Measurements from ENCODE around the gene ALDH1L1.

DNA sequence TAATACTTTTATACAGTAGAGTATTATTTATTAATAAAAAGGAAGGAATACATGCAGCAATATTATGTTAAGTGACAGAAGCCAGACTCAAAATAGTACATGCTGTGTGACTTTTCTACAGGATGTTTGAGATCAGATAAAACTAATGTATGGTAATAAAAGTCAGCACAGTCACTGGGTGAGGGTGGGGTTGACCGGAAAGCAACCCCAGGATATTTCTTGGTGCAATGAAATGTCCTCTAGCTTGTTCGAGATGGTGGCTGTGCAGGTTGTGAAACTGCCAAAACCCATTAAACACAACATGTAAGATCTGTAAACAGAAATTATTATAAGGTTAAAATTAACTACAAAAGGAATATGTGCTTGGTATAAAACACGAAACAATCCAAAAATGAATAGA is 20.8 kb upstream of the ALDH1L1 start:
- TF ChIP-seq POLR2A (IDR thresholded peaks at IDR 0.05; ENCODE audit: low read depth) (no peak), CTCF (IDR thresholded peaks at IDR 0.05) (no peak)
